Ovary (tissue), 10 donors: ENCODE data around the gene LGR5. TPM values are rescaled to one million over a fixed set of nuclear protein-coding genes. Genes with fewer than 3 reads are reported as not detected.
A peak's percentile ranks its signal among the peaks of the same experiment; 100 is the strongest.

Experiments used
- DNase-seq, 5 donors: peaks; one replicate each; pipeline ENCODE4 v3.0.0-alpha.2; 2019 to 2020
- H3K27ac ChIP-seq, 2 donors: fragments of 200-600 bp; one replicate each; pipeline versions ENCODE4 v1.5.1 to v1.8.0; 2019 to 2022
- H3K27me3 ChIP-seq: fragments of 200-600 bp; one replicate; pipeline ENCODE4 v1.8.0; 2022
- H3K36me3 ChIP-seq: fragments of 200-600 bp; sonication (generic); one replicate; pipeline ENCODE4 v1.5.1; 2019
- H3K4me1 ChIP-seq: one replicate; pipeline ENCODE4 v1.8.1; 2013; ENCODE audit warnings: mild to moderate bottlenecking, moderate library complexity; ENCODE audit not compliant: insufficient read depth
- H3K4me3 ChIP-seq: fragments of 200-600 bp; sonication (generic); one replicate; pipeline ENCODE4 v1.5.1; 2017
- H3K9me3 ChIP-seq, 2 donors: fragments of 200-600 bp in 1 of 2; sonication (generic) in 1 of 2; one replicate each; pipeline versions ENCODE4 v1.5.1 to v1.8.1; 2013 to 2019; ENCODE audit warnings: mild to moderate bottlenecking in 1 of 2, moderate library complexity in 1 of 2
- EP300 ChIP-seq: sonication (generic); formaldehyde crosslinking; IDR thresholded peaks from one replicate; pipeline ENCODE4 v1.6.1; 2017; ENCODE audit warnings: antibody characterized with exemption
- POLR2A ChIP-seq: fragments of 450-650 bp; IDR thresholded peaks from one replicate; pipeline ENCODE4 v1.6.1; 2017; ENCODE audit warnings: antibody characterized with exemption, mild to moderate bottlenecking, moderate library complexity
- WGBS, 3 donors: extraction: QIAGEN DNeasy Blood & Tissue Kit in 1 of 3; methylation state at CpG; one replicate each; pipeline versions ENCODE4 v1.1.5 to v1.1.7; 2013 to 2017; 5-methylcytosine and 5-hydroxymethylcytosine counted together
- intact Hi-C, 4 donors: fragments of 100-400 bp; cut with DNase I; formaldehyde crosslinking; loops; one replicate each; pipeline versions ENCODE4 v1.11.0 to v1.15.1; 2022 to 2023
- long read RNA-seq, 3 donors: library from polyadenylated mRNA in 2 of 3; unstranded in 2 of 3; transcript quantifications; one replicate each; pipeline ENCODE4 v2.0.0 and lab custom pipeline, GENCODE V29; 2021 to 2026
- polyA plus RNA-seq, 2 donors: library from polyadenylated mRNA; stranded (reverse); fragments of 200-250 nt in 1 of 2; fragments of 350-450 nt in 1 of 2; fragmentation: Illumina TruSeq in 1 of 2; extraction: RNeasy Lipid Tissue Mini Kit (QIAGEN cat#74804) in 1 of 2; gene quantifications; one replicate each; pipeline ENCODE4 v1.2.3, GENCODE V29; 2013 to 2014
- total RNA-seq, 7 donors: library from RNA; depleted of rRNA in 2 of 7; stranded (reverse); fragments of >200 nt in 2 of 7; fragmentation: NEBNext Ultra II Directional in 3 of 7; extraction: Animal tissue kit (Norgen Biotek cat#: 25700) in 3 of 7; gene quantifications; one replicate each; pipeline versions ENCODE4 v1.1.0 to v1.2.4, GENCODE V29; 2016 to 2023
- TF ChIP-seq, protein P1 (sequence below), 3 donors: fragments of 450-650 bp in 2 of 3; fragments of 200-600 bp in 1 of 3; IDR thresholded peaks; one replicate each; pipeline versions ENCODE4 v1.5.1 to v1.8.0; 2016 to 2022; ENCODE audit warnings: antibody characterized with exemption in 3 of 3, mild to moderate bottlenecking in 1 of 3
- donor health status: DM: no; HTN: no; CAD: no; lungs with moderate emphysema.
- donor health status: DM: no; HTN: no; CAD: no.
- donor health status: Bipolar disorder and iron deficiency.
- donor health status: DM: yes; HTN: yes; CAD: no.
- donor health status: DM: no; HTN: no; CAD: no.
- donor health status: DM: yes; HTN: yes; CAD: no.

Gene LGR5, protein sequence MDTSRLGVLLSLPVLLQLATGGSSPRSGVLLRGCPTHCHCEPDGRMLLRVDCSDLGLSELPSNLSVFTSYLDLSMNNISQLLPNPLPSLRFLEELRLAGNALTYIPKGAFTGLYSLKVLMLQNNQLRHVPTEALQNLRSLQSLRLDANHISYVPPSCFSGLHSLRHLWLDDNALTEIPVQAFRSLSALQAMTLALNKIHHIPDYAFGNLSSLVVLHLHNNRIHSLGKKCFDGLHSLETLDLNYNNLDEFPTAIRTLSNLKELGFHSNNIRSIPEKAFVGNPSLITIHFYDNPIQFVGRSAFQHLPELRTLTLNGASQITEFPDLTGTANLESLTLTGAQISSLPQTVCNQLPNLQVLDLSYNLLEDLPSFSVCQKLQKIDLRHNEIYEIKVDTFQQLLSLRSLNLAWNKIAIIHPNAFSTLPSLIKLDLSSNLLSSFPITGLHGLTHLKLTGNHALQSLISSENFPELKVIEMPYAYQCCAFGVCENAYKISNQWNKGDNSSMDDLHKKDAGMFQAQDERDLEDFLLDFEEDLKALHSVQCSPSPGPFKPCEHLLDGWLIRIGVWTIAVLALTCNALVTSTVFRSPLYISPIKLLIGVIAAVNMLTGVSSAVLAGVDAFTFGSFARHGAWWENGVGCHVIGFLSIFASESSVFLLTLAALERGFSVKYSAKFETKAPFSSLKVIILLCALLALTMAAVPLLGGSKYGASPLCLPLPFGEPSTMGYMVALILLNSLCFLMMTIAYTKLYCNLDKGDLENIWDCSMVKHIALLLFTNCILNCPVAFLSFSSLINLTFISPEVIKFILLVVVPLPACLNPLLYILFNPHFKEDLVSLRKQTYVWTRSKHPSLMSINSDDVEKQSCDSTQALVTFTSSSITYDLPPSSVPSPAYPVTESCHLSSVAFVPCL
- total RNA-seq: 1 to 10 TPM in 4 of 7 donors, under 1 TPM in 3; 0.63 to 3.5 (median 1.6) TPM
- under 1 TPM; 0.31 to 0.83 TPM for polyA plus RNA-seq
- long read RNA-seq, donor 1, partial matches to known transcripts: 1 of 2 reads
- long read RNA-seq, donor 1, other reads (novel, unspliced or antisense): 1 of 2 reads
- long read RNA-seq, donor 2, full-length matches to known transcripts: 1 of 1 reads
- long read RNA-seq, donor 2, partial matches to known transcripts: 0 of 1 reads
- long read RNA-seq, donor 2, other reads (novel, unspliced or antisense): 0 of 1 reads
- long read RNA-seq, donor 3, full-length matches to known transcripts: 1 of 1 reads
- long read RNA-seq, donor 3, partial matches to known transcripts: 0 of 1 reads
- long read RNA-seq, donor 3, other reads (novel, unspliced or antisense): 0 of 1 reads

DNA sequence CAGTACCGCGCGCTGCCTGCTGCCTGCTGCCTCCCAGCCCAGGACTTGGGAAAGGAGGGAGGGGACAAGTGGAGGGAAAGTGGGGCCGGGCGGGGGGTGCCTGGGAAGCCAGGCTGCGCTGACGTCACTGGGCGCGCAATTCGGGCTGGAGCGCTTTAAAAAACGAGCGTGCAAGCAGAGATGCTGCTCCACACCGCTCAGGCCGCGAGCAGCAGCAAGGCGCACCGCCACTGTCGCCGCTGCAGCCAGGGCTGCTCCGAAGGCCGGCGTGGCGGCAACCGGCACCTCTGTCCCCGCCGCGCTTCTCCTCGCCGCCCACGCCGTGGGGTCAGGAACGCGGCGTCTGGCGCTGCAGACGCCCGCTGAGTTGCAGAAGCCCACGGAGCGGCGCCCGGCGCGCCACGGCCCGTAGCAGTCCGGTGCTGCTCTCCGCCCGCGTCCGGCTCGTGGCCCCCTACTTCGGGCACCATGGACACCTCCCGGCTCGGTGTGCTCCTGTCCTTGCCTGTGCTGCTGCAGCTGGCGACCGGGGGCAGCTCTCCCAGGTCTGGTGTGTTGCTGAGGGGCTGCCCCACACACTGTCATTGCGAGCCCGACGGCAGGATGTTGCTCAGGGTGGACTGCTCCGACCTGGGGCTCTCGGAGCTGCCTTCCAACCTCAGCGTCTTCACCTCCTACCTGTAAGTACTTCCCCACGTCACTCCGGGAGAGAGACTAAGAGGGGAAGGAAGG is at the start of gene LGR5:
LGR5 (plus strand) TSS at position 186 of the 732 bp plus-strand sequence; CDS start at position 469, 283 bp downstream.
- H3K27me3 ChIP-seq: no peaks in the 10 kb centered on the region
- H3K36me3 ChIP-seq: no peaks in the 10 kb centered on the region
- TF ChIP-seq POLR2A (no peak), EP300 (no peak)
- TF ChIP-seq, protein P1, sequence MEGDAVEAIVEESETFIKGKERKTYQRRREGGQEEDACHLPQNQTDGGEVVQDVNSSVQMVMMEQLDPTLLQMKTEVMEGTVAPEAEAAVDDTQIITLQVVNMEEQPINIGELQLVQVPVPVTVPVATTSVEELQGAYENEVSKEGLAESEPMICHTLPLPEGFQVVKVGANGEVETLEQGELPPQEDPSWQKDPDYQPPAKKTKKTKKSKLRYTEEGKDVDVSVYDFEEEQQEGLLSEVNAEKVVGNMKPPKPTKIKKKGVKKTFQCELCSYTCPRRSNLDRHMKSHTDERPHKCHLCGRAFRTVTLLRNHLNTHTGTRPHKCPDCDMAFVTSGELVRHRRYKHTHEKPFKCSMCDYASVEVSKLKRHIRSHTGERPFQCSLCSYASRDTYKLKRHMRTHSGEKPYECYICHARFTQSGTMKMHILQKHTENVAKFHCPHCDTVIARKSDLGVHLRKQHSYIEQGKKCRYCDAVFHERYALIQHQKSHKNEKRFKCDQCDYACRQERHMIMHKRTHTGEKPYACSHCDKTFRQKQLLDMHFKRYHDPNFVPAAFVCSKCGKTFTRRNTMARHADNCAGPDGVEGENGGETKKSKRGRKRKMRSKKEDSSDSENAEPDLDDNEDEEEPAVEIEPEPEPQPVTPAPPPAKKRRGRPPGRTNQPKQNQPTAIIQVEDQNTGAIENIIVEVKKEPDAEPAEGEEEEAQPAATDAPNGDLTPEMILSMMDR (IDR thresholded peaks at IDR 0.05): no peak
- H3K4me1 ChIP-seq: no peaks in the 10 kb centered on the region
- peak within 1 kb of the TSS; percentile 32 for H3K4me3 ChIP-seq
- H3K27ac ChIP-seq: no peak within 1 kb of the TSS
- 0 to 1% (median 0%) methylated on average over 49 to 65 of the region's 65 CpGs for WGBS, 3 donors
- intact Hi-C loops: no loop called here
- peaks cover 0 to 6% of the 10 kb centered on the region in 2 donors for H3K9me3 ChIP-seq
- DNase-seq: peak; percentile 30 to 54 (median 53)

DNA sequence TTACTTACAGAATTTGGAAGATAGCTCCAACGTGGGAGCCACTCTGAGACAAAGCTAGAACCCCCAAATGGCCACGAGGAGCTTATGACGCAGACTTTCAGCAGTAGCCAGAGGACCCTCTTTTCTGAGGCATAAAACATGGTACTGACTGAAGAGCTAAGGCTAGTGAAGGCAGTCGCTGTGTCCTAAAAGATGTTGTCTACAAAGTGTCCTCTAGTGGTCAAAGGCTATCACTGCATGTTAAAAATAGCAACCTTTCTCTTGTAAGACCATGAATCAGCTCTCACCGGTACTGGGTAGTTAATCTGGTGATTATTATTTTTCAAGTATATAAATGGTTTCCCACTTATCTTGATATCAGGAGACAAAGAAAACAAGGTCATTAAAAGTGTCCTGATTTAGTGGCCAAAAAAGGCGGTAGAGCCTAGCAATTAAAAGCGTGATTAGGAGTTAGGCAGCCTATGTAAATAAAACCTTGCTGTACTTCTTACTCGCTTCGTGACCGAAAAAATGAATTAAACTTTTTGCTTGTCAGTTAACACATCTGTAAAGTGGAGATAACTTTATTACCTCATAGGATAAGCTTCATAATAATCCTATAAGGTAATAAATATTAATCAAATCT is 47.0 kb upstream of the LGR5 start:
- WGBS, 3 donors: 48 to 50% (median 49%) methylated on average over 10 of the region's 10 CpGs
- no peaks in the 10 kb centered on the region for H3K27me3 ChIP-seq
- intact Hi-C loops: no loop called here
- no peak overlapping the region for H3K4me3 ChIP-seq
- H3K27ac ChIP-seq: no peak overlapping the region
- H3K4me1 ChIP-seq: no peaks in the 10 kb centered on the region
- no peaks in the 10 kb centered on the region for H3K36me3 ChIP-seq
- no peak for TF ChIP-seq POLR2A
- TF ChIP-seq, protein P1 (IDR thresholded peaks at IDR 0.05): peak in 1 of 3 donors; percentile 34
- TF ChIP-seq EP300: no peak
- no peaks in the 10 kb centered on the region for H3K9me3 ChIP-seq
- no peak for DNase-seq

DNA sequence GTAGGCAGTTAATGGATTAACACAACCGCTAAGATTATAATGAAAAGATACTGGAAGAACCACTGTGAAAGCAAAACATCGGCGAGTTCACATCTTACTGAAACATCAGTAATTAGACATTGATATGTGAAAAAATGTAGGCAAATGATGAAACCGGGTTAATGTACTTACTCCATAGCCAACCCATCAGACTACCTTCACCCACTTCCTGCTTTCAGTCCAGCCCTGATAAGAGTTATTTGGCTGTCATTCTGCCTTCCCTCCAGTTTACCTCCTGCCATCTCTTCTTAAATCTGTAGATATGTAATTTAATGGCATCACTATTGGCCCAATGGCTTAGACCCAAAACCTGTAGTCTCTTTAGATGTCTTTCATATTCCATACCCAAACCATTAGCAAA is 46.0 kb upstream of the LGR5 start:
- Histone ChIP-seq H3K9me3 (no peaks in the 10 kb centered on the region), H3K36me3 (no peaks in the 10 kb centered on the region), H3K27ac (no peak overlapping the region), H3K4me1 (no peaks in the 10 kb centered on the region), H3K27me3 (no peaks in the 10 kb centered on the region), H3K4me3 (no peak overlapping the region)
- TF ChIP-seq, protein P1 (IDR thresholded peaks at IDR 0.05): no peak
- TF ChIP-seq POLR2A (no peak), EP300 (no peak)
- intact Hi-C loops: no loop called here
- WGBS, 3 donors: 46 to 69% (median 63%) methylated on average over 4 of the region's 4 CpGs
- DNase-seq: no peak
